Omental fat pad (tissue), 4 donors: ENCODE measurements around the gene SLC25A34. TPM values are rescaled to one million over a fixed set of nuclear protein-coding genes. Genes with fewer than 3 reads are reported as not detected.

ENCODE experiments used
- ATAC-seq: fragments of 150-250 bp; one replicate; pipeline ENCODE4 v1.9.1; 2016; ENCODE audit warnings: mild to moderate bottlenecking, moderate library complexity; ENCODE audit not compliant: low FRiP score
- DNase-seq: peaks from one replicate; pipeline ENCODE4 v3.0.0-alpha.2; 2019; ENCODE audit warnings: low spot score
- total RNA-seq, 4 donors: library from RNA; depleted of rRNA; stranded (reverse); fragments of >200 nt; gene quantifications; one replicate each; pipeline ENCODE4 v1.1.0, GENCODE V29; 2016
- TF ChIP-seq, protein P1 (sequence below), 3 donors: fragments of 450-650 bp; IDR thresholded peaks; one replicate each; pipeline ENCODE4 v1.5.1; 2016 to 2017; ENCODE audit warnings: antibody characterized with exemption in 3 of 3, mild to moderate bottlenecking in 3 of 3, moderate library complexity in 2 of 3

The SLC25A34 gene
- total RNA-seq, 4 donors from 2014 or later = 0.82 to 13.1 (median 2.0) TPM

GRCh38 chr1:15751717-15752116 is 15.7 kb downstream of the SLC25A34 start:
- no peak for ATAC-seq
- TF ChIP-seq, protein P1, sequence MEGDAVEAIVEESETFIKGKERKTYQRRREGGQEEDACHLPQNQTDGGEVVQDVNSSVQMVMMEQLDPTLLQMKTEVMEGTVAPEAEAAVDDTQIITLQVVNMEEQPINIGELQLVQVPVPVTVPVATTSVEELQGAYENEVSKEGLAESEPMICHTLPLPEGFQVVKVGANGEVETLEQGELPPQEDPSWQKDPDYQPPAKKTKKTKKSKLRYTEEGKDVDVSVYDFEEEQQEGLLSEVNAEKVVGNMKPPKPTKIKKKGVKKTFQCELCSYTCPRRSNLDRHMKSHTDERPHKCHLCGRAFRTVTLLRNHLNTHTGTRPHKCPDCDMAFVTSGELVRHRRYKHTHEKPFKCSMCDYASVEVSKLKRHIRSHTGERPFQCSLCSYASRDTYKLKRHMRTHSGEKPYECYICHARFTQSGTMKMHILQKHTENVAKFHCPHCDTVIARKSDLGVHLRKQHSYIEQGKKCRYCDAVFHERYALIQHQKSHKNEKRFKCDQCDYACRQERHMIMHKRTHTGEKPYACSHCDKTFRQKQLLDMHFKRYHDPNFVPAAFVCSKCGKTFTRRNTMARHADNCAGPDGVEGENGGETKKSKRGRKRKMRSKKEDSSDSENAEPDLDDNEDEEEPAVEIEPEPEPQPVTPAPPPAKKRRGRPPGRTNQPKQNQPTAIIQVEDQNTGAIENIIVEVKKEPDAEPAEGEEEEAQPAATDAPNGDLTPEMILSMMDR (IDR thresholded peaks at IDR 0.05) = no peak
- no peak for DNase-seq

DNA sequence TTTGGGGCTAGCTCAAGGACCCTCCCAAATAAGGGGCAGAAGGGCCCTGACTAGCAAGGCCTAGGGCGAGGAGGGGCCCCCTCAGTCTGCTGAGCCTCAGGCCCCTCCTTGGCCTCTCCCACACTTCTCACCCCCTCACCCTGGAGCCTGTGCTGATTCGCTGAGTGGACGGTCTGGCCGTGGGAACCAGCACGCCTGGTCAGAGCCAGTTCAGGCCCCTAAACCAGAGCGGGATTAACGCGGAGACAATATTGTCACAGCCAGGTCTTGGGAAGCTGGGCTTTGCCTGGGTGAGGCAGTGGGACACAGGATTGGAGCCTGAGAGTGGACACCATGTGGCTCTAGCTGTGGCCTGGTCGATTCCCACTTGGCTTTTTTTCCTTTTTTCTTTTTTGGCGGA is 17.7 kb downstream of the SLC25A34 start:
- DNase-seq = no peak
- TF ChIP-seq, protein P1 (IDR thresholded peaks at IDR 0.05) = no peak
- no peak for ATAC-seq

DNA sequence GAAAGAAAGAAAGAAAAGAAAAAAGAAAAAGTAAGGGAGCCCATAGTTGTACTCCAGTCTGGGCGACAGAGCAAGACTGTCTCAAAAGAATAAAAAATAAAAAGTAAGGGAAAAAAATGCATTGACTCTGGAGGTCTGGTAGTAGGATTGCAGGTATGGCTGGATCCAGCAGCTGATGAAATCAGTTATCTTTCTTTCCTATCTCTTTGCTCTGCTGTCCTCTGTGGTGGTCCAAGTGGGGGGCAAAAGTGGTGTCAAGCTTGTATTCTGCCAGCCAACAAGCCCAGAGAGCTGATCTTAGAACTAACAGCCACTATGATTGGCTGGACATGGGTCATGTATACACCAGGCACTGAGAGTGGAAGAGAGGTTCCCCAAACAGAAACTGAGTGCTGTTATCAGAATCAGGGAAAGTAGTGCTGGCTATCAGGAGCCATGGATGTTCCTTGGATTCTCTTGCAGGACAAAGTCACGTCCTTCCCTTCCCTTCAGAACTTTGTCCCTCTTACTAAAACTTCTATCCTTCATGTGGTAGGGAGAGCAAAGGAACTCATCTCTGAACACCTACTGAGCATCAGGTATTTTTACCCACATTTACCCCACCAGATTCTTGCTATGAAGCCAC is 19.1 kb downstream of the SLC25A34 start:
- ATAC-seq = no peak
- TF ChIP-seq, protein P1 (IDR thresholded peaks at IDR 0.05) = no peak
- no peak for DNase-seq

DNA sequence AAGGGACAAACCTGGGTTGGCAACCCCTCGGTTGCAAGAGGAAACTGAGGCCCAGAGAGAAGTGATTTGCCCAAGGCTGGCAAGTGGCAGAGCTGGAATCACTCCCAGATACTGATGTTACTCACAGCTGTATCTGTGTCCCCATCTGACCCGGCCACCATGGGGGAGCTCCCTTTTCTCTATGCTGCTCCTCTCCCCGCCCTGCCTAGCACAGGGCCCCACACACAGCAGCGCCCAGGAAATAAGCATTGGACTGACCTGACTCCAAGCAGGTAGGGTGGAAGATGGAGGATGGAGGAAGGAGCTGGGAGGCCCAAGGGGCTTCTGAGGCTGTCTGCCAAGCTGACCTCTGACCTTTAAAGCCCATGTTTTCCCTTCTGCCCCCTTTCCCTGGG is 19.6 kb downstream of the SLC25A34 start:
- no peak for ATAC-seq
- no peak for DNase-seq
- TF ChIP-seq, protein P1 (IDR thresholded peaks at IDR 0.05) = no peak

GRCh38 chr1:15756143-15757015 is 20.3 kb downstream of the SLC25A34 start:
- TF ChIP-seq, protein P1 (IDR thresholded peaks at IDR 0.05) = no peak
- ATAC-seq = no peak
- no peak for DNase-seq

GRCh38 chr1:15757016-15757543 is 21.0 kb downstream of the SLC25A34 start:
- TF ChIP-seq, protein P1 (IDR thresholded peaks at IDR 0.05) = no peak
- ATAC-seq (no peak), DNase-seq (no peak)
